H1 (cell line): Measurements from ENCODE around the gene WEE2. TPM values are rescaled to one million over a fixed set of nuclear protein-coding genes. Genes with fewer than 3 reads are reported as not detected.

ENCODE experiments used
- CTCF ChIA-PET: fragments of 300-600 bp; sonication (Branson Sonifier 250); formaldehyde crosslinking; loops from one replicate; lab custom pipeline; 2021; ENCODE audit not compliant: partially characterized antibody; lab: Charles Lee
- POLR2A ChIA-PET: fragments of 300-600 bp; sonication (Branson Sonifier 250); formaldehyde crosslinking; loops from one replicate; lab custom pipeline; 2021; ENCODE audit warnings: inconsistent platforms; ENCODE audit not compliant: partially characterized antibody; lab: Charles Lee
- DNase-seq, 2 experiments: peaks; one replicate each; pipeline versions ENCODE4 v3.0.0 to v3.0.0-alpha.2; 2010 to 2022; ENCODE audit warnings: low spot score in 2 of 2, low read depth in 1 of 2, mixed read lengths in 1 of 2
- FAIRE-seq: peaks from 2 replicates; lab custom pipeline; 2011; peaks lifted over from hg19 to GRCh38; lab: Jason Lieb, UNC
- H2AFZ ChIP-seq: 2 replicates; pipeline ENCODE4 v1.8.1; 2012; ENCODE audit warnings: low read length, inconsistent platforms
- H2AK5ac ChIP-seq: 2 replicates; pipeline ENCODE4 v1.6.1; 2013; ENCODE audit warnings: low read depth, low read length
- H2BK120ac ChIP-seq: replicated peaks from 2 replicates; pipeline ENCODE3; 2013; ENCODE audit warnings: low read depth, low read length, inconsistent platforms
- H2BK12ac ChIP-seq: 2 replicates; pipeline ENCODE4 v1.6.1; 2013; ENCODE audit warnings: low read depth, low read length
- H2BK15ac ChIP-seq: 2 replicates; pipeline ENCODE4 v1.6.1; 2013; ENCODE audit warnings: low read length
- H2BK20ac ChIP-seq: 2 replicates; pipeline ENCODE4 v1.6.1; 2013; ENCODE audit warnings: low read length
- H2BK5ac ChIP-seq: 2 replicates; pipeline ENCODE4 v1.6.1; 2013; ENCODE audit warnings: low read depth, low read length
- H3K14ac ChIP-seq: 2 replicates; pipeline ENCODE4 v1.6.1; 2013; ENCODE audit warnings: inconsistent platforms; ENCODE audit not compliant: insufficient read length
- H3K18ac ChIP-seq: 2 replicates; pipeline ENCODE4 v1.6.1; 2013; ENCODE audit warnings: low read length; ENCODE audit errors: extremely low read depth
- H3K23ac ChIP-seq: 2 replicates; pipeline ENCODE4 v1.6.1; 2013; ENCODE audit warnings: inconsistent platforms; ENCODE audit not compliant: insufficient read length
- H3K23me2 ChIP-seq: 2 replicates; pipeline ENCODE4 v1.6.1; 2013; ENCODE audit warnings: low read depth, low read length
- H3K27ac ChIP-seq: 2 replicates; pipeline ENCODE4 v1.6.1; 2011; ENCODE audit warnings: low read depth, low read length, inconsistent platforms
- H3K27me3 ChIP-seq, 4 experiments: replicated peaks in 1 of 4; 1 replicate in 1 of 4; 2 replicates in 3 of 4; pipeline versions ENCODE4 v1.6.1 to v1.8.1; 2011 to 2013; ENCODE audit warnings: low read length in 3 of 4, mild to moderate bottlenecking in 3 of 4, inconsistent platforms in 2 of 4, mixed read lengths in 2 of 4, moderate library complexity in 1 of 4; ENCODE audit not compliant: control insufficient read depth in 3 of 4, insufficient read depth in 3 of 4; ENCODE audit errors: extremely low read depth in 1 of 4
- H3K36me3 ChIP-seq, 4 experiments: 2 replicates each; pipeline versions ENCODE4 v1.6.1 to v1.8.1; 2011 to 2013; ENCODE audit warnings: mild to moderate bottlenecking in 4 of 4, low read length in 3 of 4, moderate library complexity in 2 of 4, control low read depth in 1 of 4, inconsistent platforms in 1 of 4; ENCODE audit not compliant: insufficient read depth in 4 of 4, control insufficient read depth in 2 of 4
- H3K4ac ChIP-seq: replicated peaks from 2 replicates; pipeline ENCODE3; 2013; ENCODE audit warnings: low read length, low read depth, mixed read lengths, inconsistent platforms; ENCODE audit not compliant: insufficient read length
- H3K4me1 ChIP-seq, 4 experiments: replicated peaks in 1 of 4; 1 replicate in 1 of 4; 2 replicates in 3 of 4; pipeline versions ENCODE4 v1.6.1 to v1.8.1; 2011 to 2013; ENCODE audit warnings: low read length in 3 of 4, inconsistent platforms in 2 of 4, mixed read lengths in 1 of 4; ENCODE audit not compliant: insufficient read depth in 4 of 4, control insufficient read depth in 3 of 4
- H3K4me2 ChIP-seq, 2 experiments: 2 replicates each; pipeline versions ENCODE4 v1.6.1 to v1.8.1; 2011 to 2013; ENCODE audit warnings: low read depth in 2 of 2, low read length in 2 of 2, control low read depth in 1 of 2, inconsistent platforms in 1 of 2, mild to moderate bottlenecking in 1 of 2; ENCODE audit not compliant: insufficient read depth in 1 of 2
- H3K4me3 ChIP-seq, 4 experiments: fragments of 200-600, 300-600 bp in 1 of 4; sonication (generic), shearing (Covaris generic), sonication (Bioruptor Twin) in 1 of 4; 2 replicates each; pipeline versions ENCODE4 v1.5.1 to v1.8.1; 2011 to 2016; ENCODE audit warnings: low read length in 4 of 4, low read depth in 3 of 4, control low read depth in 2 of 4, inconsistent platforms in 2 of 4, mild to moderate bottlenecking in 2 of 4, mixed read lengths in 1 of 4, moderate library complexity in 1 of 4; ENCODE audit not compliant: insufficient read depth in 2 of 4; ENCODE audit errors: extremely low read depth in 1 of 4
- H3K56ac ChIP-seq: replicated peaks from 2 replicates; pipeline ENCODE3; 2013; ENCODE audit warnings: low read depth, mild to moderate bottlenecking, mixed read lengths, low read length, inconsistent platforms; ENCODE audit not compliant: insufficient read length
- H3K79me1 ChIP-seq: 2 replicates; pipeline ENCODE4 v1.6.1; 2013; ENCODE audit warnings: low read depth, low read length, control low read depth
- H3K79me2 ChIP-seq, 2 experiments: 2 replicates each; pipeline versions ENCODE4 v1.6.1 to v1.8.1; 2012 to 2013; ENCODE audit warnings: low read length in 2 of 2, mild to moderate bottlenecking in 2 of 2, inconsistent platforms in 1 of 2; ENCODE audit not compliant: insufficient read depth in 2 of 2, control insufficient read depth in 1 of 2
- H3K9ac ChIP-seq, 4 experiments: replicated peaks in 1 of 4; 1 replicate in 1 of 4; 2 replicates in 3 of 4; pipeline versions ENCODE4 v1.6.1 to v1.8.1; 2011 to 2013; ENCODE audit warnings: low read depth in 3 of 4, low read length in 3 of 4, control low read depth in 2 of 4, mild to moderate bottlenecking in 2 of 4, moderate library complexity in 2 of 4, inconsistent platforms in 1 of 4; ENCODE audit errors: extremely low read depth in 1 of 4
- H3K9me3 ChIP-seq, 2 experiments: 2 replicates each; pipeline versions ENCODE4 v1.6.1 to v1.8.1; 2012 to 2013; ENCODE audit warnings: mild to moderate bottlenecking in 2 of 2, moderate library complexity in 2 of 2, control low read depth in 1 of 2, inconsistent platforms in 1 of 2, low read depth in 1 of 2, low read length in 1 of 2, mixed read lengths in 1 of 2; ENCODE audit not compliant: insufficient read depth in 2 of 2
- H4K20me1 ChIP-seq, 2 experiments: replicated peaks in 1 of 2; 2 replicates each; pipeline versions ENCODE3 to v1.8.1; 2011 to 2013; ENCODE audit warnings: inconsistent platforms in 2 of 2, low read length in 2 of 2, mild to moderate bottlenecking in 1 of 2; ENCODE audit not compliant: insufficient read depth in 2 of 2, control insufficient read depth in 1 of 2
- H4K5ac ChIP-seq: 2 replicates; pipeline ENCODE4 v1.6.1; 2013; ENCODE audit warnings: low read length, low read depth, mixed read lengths, inconsistent platforms; ENCODE audit not compliant: insufficient read length
- H4K8ac ChIP-seq: 2 replicates; pipeline ENCODE4 v1.8.0; 2013; ENCODE audit warnings: mild to moderate bottlenecking, moderate library complexity, low read length, inconsistent platforms; ENCODE audit not compliant: insufficient read depth; ENCODE audit errors: extremely low read depth
- H4K91ac ChIP-seq: replicated peaks from 2 replicates; pipeline ENCODE3; 2013; ENCODE audit warnings: low read length, mixed read lengths, inconsistent platforms; ENCODE audit not compliant: insufficient read length
- JUND ChIP-seq: IDR thresholded peaks from 2 replicates; pipeline ENCODE4 v1.6.1; 2011; ENCODE audit warnings: mild to moderate bottlenecking, improper control_type of control experiment, low read length
- KDM5A ChIP-seq: fragments of 200-600 bp; IDR thresholded peaks from 2 replicates; pipeline ENCODE4 v1.7.1; 2012; ENCODE audit warnings: mild to moderate bottlenecking, low read length, inconsistent platforms, mixed read lengths
- RBBP5 ChIP-seq: IDR thresholded peaks from 2 replicates; pipeline ENCODE4 v1.7.1; 2012; ENCODE audit warnings: low read depth, mild to moderate bottlenecking, inconsistent platforms, low read length, moderate library complexity, borderline replicate concordance
- WGBS, 2 experiments: shearing (Covaris generic) in 1 of 2; methylation state at CpG; one replicate each; pipeline versions ENCODE4 v1.1.6 to v1.1.7; 2013 to 2015; ENCODE audit warnings: low lambda C conversion rate in 2 of 2, mixed read lengths in 2 of 2, inconsistent platforms in 1 of 2, low coverage in 1 of 2, missing lambda C conversion rate in 1 of 2; ENCODE audit not compliant: insufficient replicate concordance in 2 of 2, insufficient coverage in 1 of 2, insufficient read length in 1 of 2; ENCODE audit errors: extremely low coverage in 1 of 2, missing lambda C conversion rate in 1 of 2; 5-methylcytosine and 5-hydroxymethylcytosine counted together
- polyA plus RNA-seq, 7 experiments: library from polyadenylated mRNA; depleted of rRNA in 3 of 7; stranded (reverse) in 5 of 7; unstranded in 2 of 7; fragments of >200 nt in 5 of 7; fragments of 200-250 nt in 2 of 7; gene quantifications; 1 replicate in 5 of 7; 2 replicates in 1 of 7; 4 replicates in 1 of 7; pipeline versions ENCODE4 v1.2.1 to v1.2.3, GENCODE V29; 2011 to 2013; ENCODE audit warnings: missing spikeins in 2 of 7, mixed read lengths in 2 of 7
- total RNA-seq: library from RNA; stranded (reverse); fragmentation: NEBNext Ultra II Directional; extraction: Animal tissue kit (Norgen Biotek cat#: 25700); gene quantifications from 2 replicates; pipeline ENCODE4 v1.2.1, GENCODE V29; 2021

WEE2 gene
- total and polyA plus RNA-seq, 2 of the 8 experiments (the other 6 are each of a cell fraction or from before 2014, with no cell fraction given): 0.02 TPM; not detected in 1

DNA sequence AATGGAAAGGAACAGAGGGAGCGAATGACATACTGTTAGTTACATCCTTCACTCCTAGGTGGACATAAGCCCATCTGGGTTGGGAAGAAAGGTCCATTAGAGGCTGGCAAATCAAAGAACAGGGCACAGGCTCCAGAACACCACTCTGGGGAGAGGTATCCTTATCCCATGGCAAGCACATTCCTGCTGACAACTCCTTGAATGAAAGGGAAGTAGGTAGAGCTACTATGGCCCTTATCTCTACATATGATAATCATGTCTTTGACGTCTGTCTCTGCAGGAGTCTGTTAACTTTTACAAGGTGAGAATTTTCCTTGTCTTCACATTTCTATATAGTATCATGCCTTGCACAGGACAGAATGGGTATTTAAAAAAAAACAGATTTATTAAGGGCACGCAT, 16.6 kb upstream of the WEE2 start:
- peaks cover 0 to 55% of the 10 kb centered on the region in 2 experiments; a peak in 2 of 4 replicates for H3K79me2 ChIP-seq
- H3K56ac ChIP-seq: no peak overlapping the region
- H2AFZ ChIP-seq: no peak overlapping the region
- H4K5ac ChIP-seq: no peak overlapping the region
- no peak for FAIRE-seq
- no peak overlapping the region for H2BK15ac ChIP-seq
- H3K23ac ChIP-seq: no peak overlapping the region
- H3K9ac ChIP-seq: no peak overlapping the region
- peaks cover 0 to 12% (median 4%) of the 10 kb centered on the region in 4 experiments; a peak in 4 of 7 replicates for H3K4me1 ChIP-seq
- H2BK20ac ChIP-seq: no peak overlapping the region
- H3K18ac ChIP-seq: no peak overlapping the region
- WGBS, 2 experiments: 70% methylated on average over 3 of the region's 3 CpGs; no CpG with 5 or more reads in 1 of the 2 experiments
- ChIA-PET CTCF (interaction anchor here (0.5 to 8.5 kb wide), 2 partner anchors 16 to 952 kb away, joined by 3 to 62 read pairs; no protein-coding TSS in a partner anchor), POLR2A (no interaction called here)
- no peak overlapping the region for H4K8ac ChIP-seq
- H3K23me2 ChIP-seq: no peaks in the 10 kb centered on the region
- H3K9me3 ChIP-seq: no peaks in the 10 kb centered on the region
- H3K27me3 ChIP-seq: no peaks in the 10 kb centered on the region
- no peak for DNase-seq
- no peak overlapping the region for H3K27ac ChIP-seq
- H2AK5ac ChIP-seq: 0 out of 2 replicates have a peak overlapping the region, but pooled peaks have one; percentile 7
- H2BK120ac ChIP-seq: no peak overlapping the region
- TF ChIP-seq JUND (no peak), RBBP5 (no peak), KDM5A (no peak)
- no peak overlapping the region for H3K4me3 ChIP-seq
- H3K79me1 ChIP-seq: no peaks in the 10 kb centered on the region; the same call in 1 of the 2 replicates
- no peak overlapping the region for H2BK12ac ChIP-seq
- no peak overlapping the region for H4K91ac ChIP-seq
- H3K4me2 ChIP-seq: 0 out of 4 replicates have a peak overlapping the region, but pooled peaks of 1 of the 2 experiments have one; percentile 26
- H3K4ac ChIP-seq: no peak overlapping the region
- H3K36me3 ChIP-seq: no peaks in the 10 kb centered on the region; a peak in 1 of 8 replicates
- H2BK5ac ChIP-seq: no peak overlapping the region
- no peak overlapping the region for H3K14ac ChIP-seq
- peaks cover 0 to 8% of the 10 kb centered on the region in 2 experiments for H4K20me1 ChIP-seq
